Measurements from ENCODE around the gene TBX1. TPM values are rescaled to one million over a fixed set of nuclear protein-coding genes. Genes with fewer than 3 reads are reported as not detected.

TBX1 gene
- total and polyA plus RNA-seq, 2 experiments from 2014 or later = 0.07 TPM; not detected in 1

- no peak overlapping the region for H3K4me2 ChIP-seq
- H3K9me2 ChIP-seq (replicated peaks; ENCODE audit: insufficient read depth) = no peaks in the 10 kb centered on the region
- H3K4me3 ChIP-seq = no peak overlapping the region
- H3K4me1 ChIP-seq (ENCODE audit: insufficient read depth) = no peaks in the 10 kb centered on the region
- H4K20me1 ChIP-seq (ENCODE audit: insufficient read depth, poor library complexity, severe bottlenecking) = no peaks in the 10 kb centered on the region
- no peak overlapping the region for H2AFZ ChIP-seq
- no peaks in the 10 kb centered on the region for H3K79me2 ChIP-seq
- no peak for DNase-seq (ENCODE audit: low spot score)
- H3K27ac ChIP-seq = no peak overlapping the region
- no peak for TF ChIP-seq EZH2 (IDR thresholded peaks at IDR 0.05; ENCODE audit: borderline replicate concordance)
- no peak for TF ChIP-seq EZH2phosphoT487 (IDR thresholded peaks at IDR 0.05; ENCODE audit: low read depth, severe bottlenecking, unreplicated experiment)
- TF ChIP-seq CTCF (IDR thresholded peaks at IDR 0.05; ENCODE audit: poor library complexity) = no peak
- 93% methylated on average over 14 of the region's 14 CpGs for WGBS (ENCODE audit: low lambda C conversion rate, missing lambda C conversion rate)
- no peaks in the 10 kb centered on the region for H3K9me3 ChIP-seq (ENCODE audit: low read depth)
- H3K27me3 ChIP-seq = no peaks in the 10 kb centered on the region
- no peaks in the 10 kb centered on the region for H3K36me3 ChIP-seq (replicated peaks; ENCODE audit: insufficient read depth, low read depth)
These were observed 56.0 kb downstream of the TBX1 start for GRCh38 chr22:19816372-19817119.

Other genes with a start within 250 kb of the TBX1 start
- gene CLDN5, start 236.4 kb upstream of the TBX1 start, total RNA-seq = 4.9 and 8.9 TPM in 2 replicates
- gene CLDN5, start 236.4 kb upstream of the TBX1 start, polyA plus RNA-seq = 9.9 and 12.0 TPM in 2 replicates
- gene SEPTIN5, start 46.3 kb upstream of the TBX1 start, total RNA-seq = 4.3 and 10.0 TPM in 2 replicates
- 9.4 and 9.7 TPM in 2 replicates for gene SEPTIN5, start 46.3 kb upstream of the TBX1 start, polyA plus RNA-seq
- gene GP1BB, start 37.2 kb upstream of the TBX1 start, total RNA-seq = 1.0 and 2.5 TPM in 2 replicates
- 2.4 and 2.8 TPM in 2 replicates for gene GP1BB, start 37.2 kb upstream of the TBX1 start, polyA plus RNA-seq
- gene GNB1L, start 94.1 kb downstream of the TBX1 start, total RNA-seq = 2.6 and 4.1 TPM in 2 replicates
- 8.5 TPM in 2 replicates for gene GNB1L, start 94.1 kb downstream of the TBX1 start, polyA plus RNA-seq
- 12.3 and 15.9 TPM in 2 replicates for gene RTL10, start 94.1 kb downstream of the TBX1 start, total RNA-seq
- 12.9 and 13.0 TPM in 2 replicates for gene RTL10, start 94.1 kb downstream of the TBX1 start, polyA plus RNA-seq
- gene COMT, start 181.0 kb downstream of the TBX1 start, total RNA-seq = 74.5 and 78.2 TPM in 2 replicates
- 129 and 153 TPM in 2 replicates for gene COMT, start 181.0 kb downstream of the TBX1 start, polyA plus RNA-seq
- 0.60 TPM in 1 of 2 replicates, not detected in the other for gene TXNRD2, start 181.0 kb downstream of the TBX1 start, total RNA-seq
- gene TXNRD2, start 181.0 kb downstream of the TBX1 start, polyA plus RNA-seq = 1.6 and 2.1 TPM in 2 replicates

All from hepatocyte (in vitro differentiated cells).